Measurements from ENCODE around the gene C3orf18.

Gene C3orf18

DNA sequence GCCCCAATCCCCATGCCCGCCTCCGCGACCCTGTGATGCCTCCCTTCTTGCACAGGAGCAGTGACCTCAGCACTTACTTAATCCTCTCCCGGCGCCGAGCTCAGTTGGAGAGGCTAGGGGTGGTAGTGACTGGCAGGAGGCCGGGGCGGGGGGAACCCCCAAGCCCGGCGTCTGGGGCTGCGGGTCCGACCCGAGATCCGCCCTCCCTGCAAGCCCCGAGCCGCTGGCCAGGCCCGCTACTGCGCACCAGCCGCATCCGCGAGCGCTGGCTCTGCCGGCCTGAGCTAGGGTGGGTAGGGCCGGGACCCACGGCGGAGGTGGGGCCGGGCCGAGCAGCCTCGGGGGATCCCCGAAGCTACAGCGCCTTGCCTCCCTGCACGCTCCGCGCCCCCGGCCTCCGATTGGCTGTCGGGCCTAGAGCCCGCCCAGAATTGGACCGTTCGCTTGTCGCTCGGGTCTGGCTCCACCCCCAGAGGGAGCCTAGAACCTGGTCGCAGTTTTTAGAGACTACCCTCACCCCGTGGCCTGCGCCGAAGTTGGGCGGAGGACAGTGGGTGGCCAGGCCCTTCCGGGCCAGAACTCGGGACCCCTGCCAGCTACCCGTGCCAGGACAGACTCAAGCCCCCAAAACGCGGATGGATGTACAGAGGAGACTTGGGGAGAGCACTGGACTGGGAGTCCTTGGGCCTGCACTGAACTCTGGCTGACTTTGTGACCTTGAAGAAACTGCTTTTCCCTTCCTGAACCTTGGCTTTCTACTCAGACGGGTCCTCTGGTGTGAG lies at the start of gene C3orf18:
Gene C3orf18 (minus strand): TSS at position 362 of the 782 bp plus-strand sequence. CDS start 2,048 bp downstream, outside the sequence.
- TF ChIP-seq, protein P1, sequence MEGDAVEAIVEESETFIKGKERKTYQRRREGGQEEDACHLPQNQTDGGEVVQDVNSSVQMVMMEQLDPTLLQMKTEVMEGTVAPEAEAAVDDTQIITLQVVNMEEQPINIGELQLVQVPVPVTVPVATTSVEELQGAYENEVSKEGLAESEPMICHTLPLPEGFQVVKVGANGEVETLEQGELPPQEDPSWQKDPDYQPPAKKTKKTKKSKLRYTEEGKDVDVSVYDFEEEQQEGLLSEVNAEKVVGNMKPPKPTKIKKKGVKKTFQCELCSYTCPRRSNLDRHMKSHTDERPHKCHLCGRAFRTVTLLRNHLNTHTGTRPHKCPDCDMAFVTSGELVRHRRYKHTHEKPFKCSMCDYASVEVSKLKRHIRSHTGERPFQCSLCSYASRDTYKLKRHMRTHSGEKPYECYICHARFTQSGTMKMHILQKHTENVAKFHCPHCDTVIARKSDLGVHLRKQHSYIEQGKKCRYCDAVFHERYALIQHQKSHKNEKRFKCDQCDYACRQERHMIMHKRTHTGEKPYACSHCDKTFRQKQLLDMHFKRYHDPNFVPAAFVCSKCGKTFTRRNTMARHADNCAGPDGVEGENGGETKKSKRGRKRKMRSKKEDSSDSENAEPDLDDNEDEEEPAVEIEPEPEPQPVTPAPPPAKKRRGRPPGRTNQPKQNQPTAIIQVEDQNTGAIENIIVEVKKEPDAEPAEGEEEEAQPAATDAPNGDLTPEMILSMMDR (IDR thresholded peaks at IDR 0.05; ENCODE audit: low read depth, low read length): no peak

DNA sequence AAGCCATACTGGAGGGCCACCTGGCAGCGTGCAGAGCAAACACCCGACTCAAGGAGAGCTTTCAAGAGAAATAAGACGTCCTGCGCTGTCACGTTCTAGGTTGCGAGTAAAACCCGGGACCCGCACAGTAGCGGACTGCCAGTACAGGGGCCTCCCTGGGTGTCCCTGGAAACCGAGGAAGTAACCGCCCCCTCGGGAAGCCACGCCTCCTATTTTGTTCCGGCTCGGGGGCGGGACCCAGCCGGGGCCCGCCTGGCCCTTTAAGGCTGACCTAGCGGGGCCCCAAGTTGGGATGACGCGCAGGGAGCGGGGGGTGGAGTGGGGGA lies 49.2 kb upstream of the C3orf18 start:
- TF ChIP-seq, protein P1 (IDR thresholded peaks at IDR 0.05; ENCODE audit: low read depth, low read length): no peak
- Histone ChIP-seq H3K36me3 (peaks cover 2% of the 10 kb centered on the region), H3K27me3 (ENCODE audit: insufficient read depth, low read depth, severe bottlenecking) (no peaks in the 10 kb centered on the region), H3K27ac (no peak overlapping the region), H3K4me3 (ENCODE audit: low read depth, low read length) (peak overlapping the region; percentile 45), H3K9me3 (ENCODE audit: severe bottlenecking) (no peaks in the 10 kb centered on the region)
- DNase-seq: peak; percentile 92

More for the DNA sequence above, at the start of gene C3orf18:
- no peaks in the 10 kb centered on the region for H3K27me3 ChIP-seq (ENCODE audit: insufficient read depth, low read depth, severe bottlenecking)
- peak; percentile 82 for DNase-seq
- no peaks in the 10 kb centered on the region for H3K9me3 ChIP-seq (ENCODE audit: severe bottlenecking)
- peak within 1 kb of the TSS; percentile 55 for H3K27ac ChIP-seq
- H3K36me3 ChIP-seq: no peaks in the 10 kb centered on the region
- H3K4me3 ChIP-seq (ENCODE audit: low read depth, low read length): peak within 1 kb of the TSS; percentile 48

DNA sequence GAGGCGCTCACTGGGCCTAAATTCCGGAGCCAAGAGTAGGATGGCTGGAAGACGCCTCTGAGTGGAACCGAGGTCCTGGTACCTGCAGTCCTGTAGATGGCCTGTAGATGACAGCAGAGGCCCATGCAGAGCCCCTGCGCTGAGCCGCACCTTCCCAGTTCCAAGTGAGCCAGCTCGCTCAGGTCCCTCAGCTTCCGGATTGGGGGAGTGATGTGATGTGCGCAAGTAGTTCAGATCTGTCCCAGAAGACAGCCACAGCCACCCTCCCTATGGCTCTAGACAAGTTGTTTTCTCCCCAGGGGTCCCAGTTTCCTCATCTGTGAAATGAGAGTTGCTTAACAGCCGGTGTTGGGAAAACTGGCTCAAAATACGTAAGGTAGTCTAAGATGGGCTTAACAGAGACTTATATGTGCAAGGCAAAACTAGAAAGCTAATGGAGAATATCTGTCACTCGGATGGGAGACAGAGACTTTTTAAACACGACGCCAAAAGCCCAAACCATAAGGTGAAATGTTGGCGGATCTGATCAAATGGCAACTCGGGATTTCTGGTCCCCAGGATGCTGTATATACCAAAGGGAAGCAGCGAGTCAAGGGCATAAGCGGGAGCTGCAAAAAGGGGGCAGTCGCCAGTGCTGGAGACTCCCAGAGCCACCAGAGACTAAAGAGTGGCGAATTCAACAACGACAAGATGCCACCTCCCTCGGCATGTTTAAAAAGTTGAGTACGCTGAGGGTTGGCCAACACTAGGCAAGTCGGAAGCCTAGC lies 48.6 kb upstream of the C3orf18 start:
- H3K36me3 ChIP-seq: peaks cover 2% of the 10 kb centered on the region
- H3K9me3 ChIP-seq (ENCODE audit: severe bottlenecking): no peaks in the 10 kb centered on the region
- peak overlapping the region; percentile 45 for H3K4me3 ChIP-seq (ENCODE audit: low read depth, low read length)
- TF ChIP-seq, protein P1 (IDR thresholded peaks at IDR 0.05; ENCODE audit: low read depth, low read length): peak; percentile 100
- peak; percentile 87 for DNase-seq
- H3K27ac ChIP-seq: no peak overlapping the region
- no peaks in the 10 kb centered on the region for H3K27me3 ChIP-seq (ENCODE audit: insufficient read depth, low read depth, severe bottlenecking)

DNA sequence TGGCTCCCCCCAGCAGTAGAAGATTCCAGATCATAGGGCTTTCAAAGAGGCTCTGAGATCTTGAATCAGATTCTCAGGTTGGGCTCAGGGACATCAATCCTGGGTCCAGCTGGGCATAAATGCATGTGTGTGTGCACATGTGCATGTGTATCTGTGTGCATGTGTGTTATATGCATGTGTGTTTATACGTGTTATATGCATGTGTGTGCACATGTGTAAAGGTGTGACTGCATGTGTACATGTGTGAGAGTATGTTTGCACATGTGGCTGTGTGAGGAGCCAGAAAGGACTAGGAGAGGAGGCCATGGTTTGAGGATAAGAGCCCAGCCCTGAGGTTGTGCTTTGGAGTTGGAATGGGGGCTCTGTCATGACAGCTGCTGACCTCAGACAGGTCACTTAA lies 47.6 kb upstream of the C3orf18 start:
- TF ChIP-seq, protein P1 (IDR thresholded peaks at IDR 0.05; ENCODE audit: low read depth, low read length): no peak
- Histone ChIP-seq H3K27ac (no peak overlapping the region), H3K9me3 (ENCODE audit: severe bottlenecking) (no peaks in the 10 kb centered on the region), H3K27me3 (ENCODE audit: insufficient read depth, low read depth, severe bottlenecking) (no peaks in the 10 kb centered on the region), H3K36me3 (no peaks in the 10 kb centered on the region; the same call in none of the 2 replicates), H3K4me3 (ENCODE audit: low read depth, low read length) (no peak overlapping the region)
- DNase-seq: no peak

DNA sequence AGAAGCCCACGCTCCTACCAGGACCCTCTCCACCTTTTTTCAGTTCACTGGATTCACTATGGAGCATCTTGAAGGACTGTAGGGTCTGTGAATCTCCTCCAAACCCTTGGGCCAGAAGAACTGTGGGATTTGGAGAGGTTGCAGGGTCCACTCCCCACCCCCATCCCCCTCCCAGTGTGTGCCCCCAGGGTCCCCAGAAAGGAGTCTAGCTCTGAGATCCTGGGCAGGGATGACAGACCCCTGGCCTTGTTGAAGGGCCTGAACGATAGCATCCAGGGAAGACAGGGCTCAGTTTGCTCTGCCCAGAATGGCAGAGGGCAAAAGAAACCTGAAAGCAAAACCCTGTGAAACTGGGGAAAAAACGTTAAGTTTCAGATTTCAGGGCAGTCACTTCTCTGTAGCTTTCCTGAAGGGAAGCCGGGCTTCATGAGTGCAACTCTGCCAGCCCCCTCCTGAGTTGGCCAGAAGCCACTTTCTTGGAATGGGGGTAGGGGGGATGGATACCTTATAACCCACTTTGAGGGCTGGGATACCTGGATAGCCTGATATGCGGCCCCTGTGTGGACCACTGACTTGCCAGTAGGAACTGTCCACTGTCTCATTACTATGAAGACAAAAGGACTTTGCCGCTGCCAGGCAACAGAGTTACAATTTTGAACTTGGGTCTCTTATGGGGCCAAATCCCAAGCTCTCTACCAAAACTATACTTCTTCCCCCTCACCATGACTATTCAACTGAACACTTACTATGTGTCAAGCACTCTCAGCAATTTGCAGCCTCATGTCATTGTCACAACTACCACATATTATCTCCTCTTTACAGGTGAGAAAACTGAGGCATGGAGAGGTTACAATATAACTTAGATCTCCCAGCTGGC lies 45.7 kb upstream of the C3orf18 start:
- DNase-seq: no peak
- Histone ChIP-seq H3K4me3 (ENCODE audit: low read depth, low read length) (no peak overlapping the region), H3K27ac (no peak overlapping the region), H3K27me3 (ENCODE audit: insufficient read depth, low read depth, severe bottlenecking) (no peaks in the 10 kb centered on the region), H3K9me3 (ENCODE audit: severe bottlenecking) (no peaks in the 10 kb centered on the region), H3K36me3 (peaks cover 7% of the 10 kb centered on the region)
- TF ChIP-seq, protein P1 (IDR thresholded peaks at IDR 0.05; ENCODE audit: low read depth, low read length): no peak
